Left ventricle myocardium inferior (tissue), 1 donor: ENCODE measurements around the gene KCTD17. TPM values are rescaled to one million over a fixed set of nuclear protein-coding genes. Genes with fewer than 3 reads are reported as not detected.
"Not testable (repeated sequence)": the region's sequence is repeated elsewhere in the genome, so short reads cannot be mapped to it uniquely, and the experiment has no call there.

Experiments
- DNase-seq: peaks from one replicate; pipeline ENCODE4 v3.0.0-alpha.2; 2020
- H3K27ac ChIP-seq: fragments of 200-600 bp; replicated peaks from 2 replicates; pipeline ENCODE4 v1.8.0; 2021
- H3K27me3 ChIP-seq: fragments of 200-600 bp; 2 replicates; pipeline ENCODE4 v1.8.0; 2021; ENCODE audit warnings: low read depth
- H3K36me3 ChIP-seq: fragments of 200-600 bp; 2 replicates; pipeline ENCODE4 v1.8.0; 2021
- H3K4me1 ChIP-seq: fragments of 200-600 bp; 2 replicates; pipeline ENCODE4 v1.8.0; 2021
- H3K4me3 ChIP-seq: fragments of 200-600 bp; 2 replicates; pipeline ENCODE4 v1.8.0; 2021; ENCODE audit warnings: mild to moderate bottlenecking, moderate library complexity
- H3K9me3 ChIP-seq: fragments of 200-600 bp; replicated peaks from 2 replicates; pipeline ENCODE4 v1.8.0; 2021
- CTCF ChIP-seq: fragments of 200-600 bp; IDR thresholded peaks from 2 replicates; pipeline ENCODE4 v1.8.0; 2021; ENCODE audit warnings: antibody characterized with exemption, mild to moderate bottlenecking, borderline replicate concordance
- intact Hi-C: fragments of 100-400 bp; cut with micrococcal nuclease; formaldehyde crosslinking; loops from one replicate; pipeline ENCODE4 v1.11.0; 2022
- total RNA-seq: library from RNA; stranded (reverse); fragmentation: NEBNext Ultra II Directional; extraction: Animal tissue kit (Norgen Biotek cat#: 25700); gene quantifications from one replicate; pipeline ENCODE4 v1.2.1, GENCODE V29; 2021
- donor health status: DM: no; HTN: yes; CAD: no; lungs with severe emphysema.

KCTD17 gene
- total RNA-seq, 1 donor from 2014 or later, result 14.3 TPM

GRCh38 chr22:37069719-37070118, 18.2 kb downstream of the KCTD17 start:
- no peak overlapping the region for H3K4me3 ChIP-seq
- peaks cover 87% of the 10 kb centered on the region for H3K27me3 ChIP-seq
- TF ChIP-seq CTCF, result no peak
- H3K27ac ChIP-seq, result no peak overlapping the region
- H3K9me3 ChIP-seq, result no peaks in the 10 kb centered on the region
- H3K4me1 ChIP-seq, result no peaks in the 10 kb centered on the region
- no peaks in the 10 kb centered on the region for H3K36me3 ChIP-seq
- intact Hi-C loops, result no loop called here
- no peak for DNase-seq

GRCh38 chr22:37070334-37070733, 18.8 kb downstream of the KCTD17 start:
- intact Hi-C loops, result no loop called here
- no peak for DNase-seq
- Histone ChIP-seq H3K4me1 (no peaks in the 10 kb centered on the region), H3K36me3 (no peaks in the 10 kb centered on the region), H3K9me3 (no peaks in the 10 kb centered on the region), H3K4me3 (no peak overlapping the region), H3K27me3 (peaks cover 87% of the 10 kb centered on the region), H3K27ac (no peak overlapping the region)
- no peak for TF ChIP-seq CTCF

GRCh38 chr22:37070744-37071143, 19.2 kb downstream of the KCTD17 start:
- H3K27ac ChIP-seq, result no peak overlapping the region
- no peaks in the 10 kb centered on the region for H3K36me3 ChIP-seq
- no peaks in the 10 kb centered on the region for H3K9me3 ChIP-seq
- no peaks in the 10 kb centered on the region for H3K4me1 ChIP-seq
- no peak for TF ChIP-seq CTCF
- DNase-seq, result no peak
- H3K27me3 ChIP-seq, result peaks cover 87% of the 10 kb centered on the region
- intact Hi-C loops, result no loop called here
- no peak overlapping the region for H3K4me3 ChIP-seq

- peaks cover 87% of the 10 kb centered on the region for H3K27me3 ChIP-seq
- intact Hi-C loops, result not testable (repeated sequence)
Observed at GRCh38 chr22:37071850-37072592, 20.5 kb downstream of the KCTD17 start.

GRCh38 chr22:37072673-37073072, 21.1 kb downstream of the KCTD17 start:
- intact Hi-C loops, result no loop called here
- no peak overlapping the region for H3K4me3 ChIP-seq
- no peaks in the 10 kb centered on the region for H3K4me1 ChIP-seq
- H3K27me3 ChIP-seq, result peaks cover 87% of the 10 kb centered on the region
- no peak overlapping the region for H3K27ac ChIP-seq
- TF ChIP-seq CTCF, result no peak
- H3K9me3 ChIP-seq, result no peaks in the 10 kb centered on the region
- no peaks in the 10 kb centered on the region for H3K36me3 ChIP-seq
- no peak for DNase-seq

More at GRCh38 chr22:37071850-37072592, 20.5 kb downstream of the KCTD17 start:
- not testable (repeated sequence) for H3K4me1 ChIP-seq, H3K36me3 ChIP-seq, H3K4me3 ChIP-seq, DNase-seq, H3K9me3 ChIP-seq, H3K27ac ChIP-seq

GRCh38 chr22:37074537-37074936, 23.0 kb downstream of the KCTD17 start:
- Histone ChIP-seq H3K27me3 (peaks cover 76% of the 10 kb centered on the region), H3K4me1 (no peaks in the 10 kb centered on the region), H3K9me3 (no peaks in the 10 kb centered on the region), H3K27ac (no peak overlapping the region), H3K4me3 (no peak overlapping the region), H3K36me3 (no peaks in the 10 kb centered on the region)
- DNase-seq, result no peak
- intact Hi-C loops, result no loop called here
- TF ChIP-seq CTCF, result no peak
